MCF 10A (cell line): ENCODE data around the gene TERB1. TPM values are rescaled to one million over a fixed set of nuclear protein-coding genes. Genes with fewer than 3 reads are reported as not detected.
"Not testable (repeated sequence)": the region's sequence is repeated elsewhere in the genome, so short reads cannot be mapped to it uniquely, and the experiment has no call there.

ENCODE experiments used
- BruUV-seq: library from RNA; stranded (reverse); fragments of 400-500 nt; replicated peaks from 2 replicates; lab custom pipeline; 2021; lab: Mats Ljungman, UMichigan
- CTCF ChIA-PET: fragments of 300-600 bp; sonication (Branson Sonifier 250); formaldehyde crosslinking; extraction: SDS; loops from one replicate; lab custom pipeline; 2021; ENCODE audit warnings: antibody characterized with exemption, inconsistent platforms; lab: Yijun Ruan, JAX
- POLR2A ChIA-PET: fragments of 300-600, 350-650 bp; sonication (Branson Sonifier 250); formaldehyde crosslinking; extraction: SDS; loops from one replicate; lab custom pipeline; 2020; ENCODE audit warnings: antibody characterized with exemption, inconsistent platforms; lab: Yijun Ruan, JAX
- DNase-seq: peaks from one replicate; pipeline ENCODE4 v3.0.0-alpha.2; 2018; ENCODE audit not compliant: unreplicated experiment
- H3K27ac Mint-ChIP-seq: one replicate; pipeline ENCODE4 v1.8.0; 2022; ENCODE audit warnings: mild to moderate bottlenecking, low read depth, mixed read lengths; ENCODE audit not compliant: unreplicated experiment
- H3K27me3 Mint-ChIP-seq: one replicate; pipeline ENCODE4 v1.8.0; 2022; ENCODE audit warnings: mixed read lengths; ENCODE audit not compliant: insufficient read depth, unreplicated experiment
- H3K36me3 Mint-ChIP-seq: one replicate; pipeline ENCODE4 v1.8.0; 2022; ENCODE audit warnings: mild to moderate bottlenecking, moderate library complexity, mixed read lengths; ENCODE audit not compliant: insufficient read depth, unreplicated experiment
- H3K4me1 Mint-ChIP-seq: one replicate; pipeline ENCODE4 v1.8.0; 2022; ENCODE audit warnings: mixed read lengths; ENCODE audit not compliant: insufficient read depth, unreplicated experiment
- H3K4me3 Mint-ChIP-seq: one replicate; pipeline ENCODE4 v1.8.0; 2022; ENCODE audit warnings: mild to moderate bottlenecking, moderate library complexity, mixed read lengths; ENCODE audit not compliant: unreplicated experiment
- H3K9me3 Mint-ChIP-seq: one replicate; pipeline ENCODE4 v1.8.0; 2022; ENCODE audit warnings: mixed read lengths; ENCODE audit not compliant: unreplicated experiment
- CTCF ChIP-seq: fragments of 200-600 bp; IDR thresholded peaks from one replicate; pipeline ENCODE4 v1.8.0; 2022; ENCODE audit warnings: antibody characterized with exemption, mild to moderate bottlenecking; ENCODE audit not compliant: unreplicated experiment
- intact Hi-C: fragments of 100-400 bp; cut with micrococcal nuclease; formaldehyde crosslinking; loops from 2 replicates; pipeline ENCODE4 v1.14.1; 2022
- total RNA-seq: library from RNA; stranded (reverse); gene quantifications from 2 replicates; pipeline ENCODE4 v1.2.3, GENCODE V29; 2022

The TERB1 gene
- total RNA-seq, 1 experiment from 2014 or later, result 0.26 TPM

- no TSS peak for BruUV-seq
- POLR2A ChIA-PET, result interaction anchor here (1.3 kb wide), 1 partner anchor 9 kb away, joined by 4 read pairs; no protein-coding TSS in a partner anchor
- H3K4me3 Mint-ChIP-seq, result no peak overlapping the region
- CTCF ChIA-PET, result no interaction called here
- no peak overlapping the region for H3K27ac Mint-ChIP-seq
- no peaks in the 10 kb centered on the region for H3K27me3 Mint-ChIP-seq
- no peak for TF ChIP-seq CTCF
- no peaks in the 10 kb centered on the region for H3K9me3 Mint-ChIP-seq
- peaks cover 52% of the 10 kb centered on the region for H3K36me3 Mint-ChIP-seq
- no peaks in the 10 kb centered on the region for H3K4me1 Mint-ChIP-seq
- intact Hi-C loops, result no loop called here
- DNase-seq, result no peak
Observed at GRCh38 chr16:66802159-66802558, 775 bp upstream of the TERB1 start.

- intact Hi-C loops, result no loop called here
- ChIA-PET POLR2A (no interaction called here), CTCF (interaction anchor here (1.2 kb wide), 1 partner anchor 72 kb away, joined by 3 read pairs; no protein-coding TSS in a partner anchor)
- no peak for TF ChIP-seq CTCF
- no peak for DNase-seq
- no TSS peak for BruUV-seq
- H3K4me3 Mint-ChIP-seq, result no peak overlapping the region
- no peaks in the 10 kb centered on the region for H3K9me3 Mint-ChIP-seq
- H3K4me1 Mint-ChIP-seq, result no peaks in the 10 kb centered on the region
- H3K36me3 Mint-ChIP-seq, result peaks cover 39% of the 10 kb centered on the region
- no peaks in the 10 kb centered on the region for H3K27me3 Mint-ChIP-seq
- H3K27ac Mint-ChIP-seq, result no peak overlapping the region
Observed at GRCh38 chr16:66800856-66801255, 528 bp downstream of the TERB1 start.

DNA sequence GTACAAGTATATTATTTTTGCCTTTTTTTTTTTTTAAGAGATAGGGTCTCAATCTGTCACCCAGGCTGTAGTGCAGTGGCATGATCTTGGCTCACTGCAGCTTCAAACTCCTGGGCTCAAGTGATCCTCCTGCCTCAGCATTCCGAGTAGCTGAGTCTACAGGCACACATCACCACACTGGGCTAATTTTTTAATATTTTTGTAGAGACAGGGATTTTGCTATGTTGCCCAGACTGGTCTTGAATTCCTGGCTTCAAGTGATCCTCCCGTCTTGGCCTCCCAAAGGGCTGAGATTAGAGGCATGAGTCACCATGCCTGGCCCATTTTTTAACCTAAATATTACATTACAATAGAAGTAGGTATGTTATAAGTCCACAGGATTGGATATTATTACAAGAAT, 3.2 kb downstream of the TERB1 start:
- H3K4me1 Mint-ChIP-seq, result no peaks in the 10 kb centered on the region

GRCh38 chr16:66793984-66794383, 7.4 kb downstream of the TERB1 start:
- POLR2A ChIA-PET, BruUV-seq: not testable (repeated sequence)

More for the DNA sequence above, 3.2 kb downstream of the TERB1 start:
- Mint-ChIP-seq H3K9me3 (no peaks in the 10 kb centered on the region), H3K4me3 (no peak overlapping the region), H3K27ac (no peak overlapping the region), H3K36me3 (peaks cover 13% of the 10 kb centered on the region), H3K27me3 (no peaks in the 10 kb centered on the region)
- CTCF ChIA-PET, result interaction anchor here (1.0 kb wide), 1 partner anchor 46 kb away, joined by 3 read pairs; no protein-coding TSS in a partner anchor
- no peak for TF ChIP-seq CTCF
- BruUV-seq, result no TSS peak
- no peak for DNase-seq
- POLR2A ChIA-PET, result no interaction called here
- intact Hi-C loops, result no loop called here

More at GRCh38 chr16:66793984-66794383, 7.4 kb downstream of the TERB1 start:
- H3K9me3 Mint-ChIP-seq, H3K36me3 Mint-ChIP-seq, H3K27ac Mint-ChIP-seq, H3K4me3 Mint-ChIP-seq, DNase-seq, H3K27me3 Mint-ChIP-seq, intact Hi-C loops, H3K4me1 Mint-ChIP-seq: not testable (repeated sequence)
- CTCF ChIA-PET, result interaction anchor here (1.3 to 1.5 kb wide), 2 partner anchors 11 to 36 kb away, joined by 3 to 5 read pairs; partner anchors contain the start of gene NAE1
